Measurements from ENCODE around the gene GFPT1.

GFPT1 gene

DNA sequence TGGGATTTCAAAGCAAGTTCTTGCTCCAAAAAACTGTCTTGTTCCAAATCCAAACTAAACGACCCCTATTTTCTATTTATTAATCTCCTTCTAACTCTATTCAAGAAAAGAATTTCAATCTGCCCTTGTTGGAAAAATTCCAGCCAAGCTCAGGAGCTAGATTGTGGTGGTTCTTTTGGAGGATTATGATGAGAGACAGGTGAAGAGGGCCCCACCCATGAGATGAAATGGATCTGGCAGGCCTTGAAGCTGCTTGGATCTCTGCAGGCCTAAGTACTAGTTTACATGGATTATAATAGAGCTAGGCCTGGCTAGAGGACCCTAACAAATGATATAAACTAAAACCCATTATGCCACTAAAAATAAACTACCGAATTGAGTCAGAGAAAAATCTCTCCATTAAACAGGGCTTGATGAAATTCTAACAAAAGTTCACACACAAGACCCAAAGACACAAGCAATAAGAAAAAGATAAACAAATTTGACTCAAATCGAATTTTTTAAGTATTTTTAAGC is 101.6 kb downstream of the GFPT1 start:
- no peak for DNase-seq

DNA sequence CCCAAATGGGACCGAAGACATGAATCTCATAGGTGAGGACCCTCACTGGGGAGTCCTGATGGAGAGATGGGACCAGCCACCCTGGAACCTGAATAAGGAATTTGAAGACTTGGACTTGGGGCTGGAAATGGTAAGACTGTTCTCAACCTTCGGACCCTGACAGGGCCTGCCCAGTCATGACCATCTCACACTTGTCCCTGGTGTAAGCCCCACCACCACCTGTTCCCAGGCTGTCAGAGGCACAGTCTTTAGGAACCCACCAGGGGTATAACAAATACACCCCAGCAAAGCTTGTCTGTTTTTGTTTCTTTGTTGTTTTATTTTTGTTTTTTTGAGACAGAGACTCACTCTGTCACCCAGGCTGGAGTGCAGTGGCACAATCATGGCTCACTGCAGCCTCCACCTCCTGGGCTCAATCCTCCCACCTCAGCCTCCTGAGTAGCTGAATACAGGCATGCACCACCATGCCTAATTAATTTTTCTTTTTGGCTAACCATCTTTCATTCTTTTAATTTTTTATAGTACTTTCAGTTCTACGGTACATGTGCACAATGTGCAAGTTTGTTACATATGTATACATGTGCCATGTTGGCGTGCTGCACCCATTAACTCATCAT is 106.1 kb downstream of the GFPT1 start:
- DNase-seq = no peak

DNA sequence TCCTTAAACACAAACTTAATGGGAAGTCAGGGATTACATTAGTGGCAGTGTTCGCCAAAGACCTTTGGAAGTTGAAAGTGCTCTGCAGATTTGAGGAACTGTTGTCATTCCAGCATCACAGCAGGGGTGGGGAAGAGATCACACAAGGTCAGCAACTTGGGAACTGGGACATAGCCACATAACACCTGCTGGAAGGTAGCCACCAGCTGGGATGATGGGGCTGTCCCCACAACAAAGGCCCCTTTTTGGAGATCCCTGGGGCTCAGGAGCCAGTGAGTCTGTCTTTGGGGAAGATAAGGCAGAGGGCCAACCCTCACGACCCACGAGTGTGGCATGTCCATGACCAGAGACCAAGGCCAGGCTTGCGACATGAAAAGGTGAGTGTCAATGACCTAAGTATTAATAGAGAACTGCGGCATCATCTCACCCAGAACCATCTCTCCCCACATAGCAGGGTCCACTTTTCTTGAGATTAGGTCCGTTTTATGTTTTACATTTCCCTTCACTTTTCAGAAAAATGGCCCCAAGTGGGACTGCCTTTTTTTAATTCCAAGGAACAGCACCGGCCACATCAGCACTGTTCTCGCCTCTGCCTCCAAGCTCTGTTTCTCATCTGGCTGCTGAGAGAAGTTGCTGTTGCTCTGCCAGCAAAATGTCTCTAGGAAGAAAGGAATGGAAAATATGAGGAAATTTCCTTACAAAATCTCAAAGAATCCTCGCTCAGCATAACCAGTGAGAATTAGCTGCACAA is 106.9 kb downstream of the GFPT1 start:
- DNase-seq = no peak

DNA sequence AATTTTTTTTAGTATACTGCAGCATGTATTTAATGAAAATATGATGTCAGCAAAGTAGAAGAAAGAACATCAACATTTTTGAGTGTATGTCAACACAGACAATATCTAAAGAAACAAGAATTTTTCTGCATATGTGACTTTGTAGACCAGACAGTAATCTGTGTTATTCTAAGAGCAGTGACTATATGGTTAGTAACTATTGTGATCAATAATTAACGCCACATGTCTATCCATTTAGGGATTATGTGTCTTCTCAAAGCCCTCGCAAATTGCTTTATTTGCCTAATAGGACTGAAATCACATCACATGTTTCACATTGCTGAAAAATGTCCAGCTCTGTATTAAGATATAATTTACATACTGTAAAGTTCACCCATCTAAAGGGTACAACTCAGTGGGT is 107.8 kb downstream of the GFPT1 start:
- DNase-seq = no peak

DNA sequence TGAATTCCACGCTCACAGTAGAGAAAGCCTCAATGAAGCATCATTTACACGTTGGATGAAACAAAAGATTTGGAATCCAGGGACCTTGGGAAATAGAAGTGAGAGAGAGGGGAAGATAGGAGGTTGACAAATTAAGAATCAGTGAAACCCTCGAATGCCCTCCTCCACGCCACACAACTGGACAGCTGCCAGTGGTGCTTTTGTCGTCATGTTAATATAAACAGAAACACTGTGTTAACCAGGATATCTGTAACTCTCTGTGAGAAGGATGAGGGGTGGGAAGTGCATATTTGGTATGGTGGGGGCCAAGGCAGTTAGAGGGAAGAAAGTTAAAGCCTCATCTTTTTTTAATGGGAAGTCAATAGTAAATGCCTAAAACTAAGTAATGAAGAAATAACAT is 108.7 kb downstream of the GFPT1 start:
- no peak for DNase-seq

DNA sequence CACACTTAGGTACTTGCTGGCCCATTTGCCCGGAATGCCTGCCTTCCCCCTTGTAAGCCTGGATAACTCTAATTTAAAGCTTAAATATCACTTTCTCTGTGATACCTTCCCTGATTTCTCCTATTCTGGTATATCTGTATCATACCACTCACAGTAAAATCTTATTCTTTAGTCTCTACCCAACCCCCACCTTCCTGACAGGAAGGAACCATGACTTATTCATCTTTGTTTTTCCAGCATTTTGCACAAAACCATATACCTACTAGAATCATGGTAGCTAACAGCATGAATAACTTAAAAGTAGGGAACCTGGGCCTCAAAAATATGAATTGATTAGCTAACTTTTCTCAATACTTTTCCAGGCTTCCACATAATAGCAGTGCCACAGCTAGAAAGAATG is 111.5 kb downstream of the GFPT1 start:
- DNase-seq = no peak

DNA sequence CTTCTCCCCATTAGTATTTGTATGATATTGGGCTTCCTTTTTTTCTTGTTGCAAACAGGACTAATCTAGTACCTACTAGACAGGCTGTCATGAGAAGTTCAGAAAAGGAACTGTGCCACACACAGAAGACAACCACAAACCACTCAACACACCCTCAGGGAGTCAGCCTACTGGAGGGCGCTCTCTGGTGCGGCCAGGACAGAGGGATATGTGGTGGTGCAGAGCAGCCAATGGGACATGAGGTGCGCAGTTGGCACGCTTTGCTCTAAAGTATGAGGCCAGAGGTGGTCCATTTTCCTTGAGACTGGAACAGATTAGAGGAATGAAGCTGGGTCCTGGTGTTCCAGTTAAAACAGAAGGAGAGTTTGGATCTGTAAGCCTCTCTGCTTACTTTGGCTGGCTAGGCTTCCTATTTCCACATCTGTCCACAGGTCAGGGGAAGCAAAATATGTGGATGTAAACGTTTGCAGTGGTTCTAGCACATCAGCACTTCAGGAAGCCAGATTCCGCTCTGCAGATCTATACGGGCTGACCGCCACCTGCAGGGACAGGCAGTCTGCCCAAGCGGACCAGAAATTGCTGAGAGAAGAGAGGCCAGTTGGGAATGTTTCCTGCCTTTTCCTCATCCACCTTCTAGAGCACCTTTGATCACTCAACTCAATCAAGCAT is 114.1 kb downstream of the GFPT1 start:
- DNase-seq = peak; percentile 26

DNA sequence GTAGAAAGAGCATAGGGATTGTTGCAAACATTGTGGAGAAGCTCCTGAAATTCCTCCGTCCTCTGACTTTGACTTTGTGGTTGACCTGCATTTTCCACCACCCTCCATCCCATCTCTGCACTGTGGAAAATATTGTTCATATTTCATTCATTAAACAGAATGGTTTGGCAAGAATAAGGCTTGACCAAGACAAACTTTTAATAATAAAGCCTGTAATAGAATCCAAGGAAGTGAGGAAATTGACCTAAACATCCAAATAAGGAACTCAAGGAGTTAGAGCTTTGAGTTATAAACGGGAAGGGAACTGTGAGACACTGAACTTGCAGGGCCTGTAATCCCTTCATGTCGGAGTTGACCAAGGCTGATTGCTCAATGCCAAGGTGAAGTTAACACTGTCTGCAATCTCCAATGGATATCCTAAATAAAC is 115.2 kb downstream of the GFPT1 start:
- no peak for DNase-seq
